NOMO-1 treated with dmso at 0.1 percent for 144 hours (cell line): ENCODE results near the gene FRMPD1.
"Not testable (repeated sequence)": the region's sequence is repeated elsewhere in the genome, so short reads cannot be mapped to it uniquely, and the experiment has no call there.

ENCODE experiments used
- DNase-seq: peaks from one replicate; lab custom pipeline; 2025; ENCODE audit not compliant: unreplicated experiment; lab: John Stamatoyannopoulos, UW

The FRMPD1 gene

GRCh38 chr9:37650873-37651768 lies at the start of gene FRMPD1:
TSS of gene FRMPD1 (plus strand) at chr9:37650954. CDS start at chr9:37692642, 41,688 bp downstream.
- DNase-seq = no peak

- DNase-seq = not testable (repeated sequence)
Measured at GRCh38 chr9:37602061-37602460, 48.7 kb upstream of the FRMPD1 start.

- no peak for DNase-seq
Measured at GRCh38 chr9:37602817-37603216, 47.9 kb upstream of the FRMPD1 start.

- no peak for DNase-seq
Measured at GRCh38 chr9:37604296-37604695, 46.5 kb upstream of the FRMPD1 start.

- no peak for DNase-seq
Measured at GRCh38 chr9:37608250-37608649, 42.5 kb upstream of the FRMPD1 start.

GRCh38 chr9:37609735-37610397 lies 40.9 kb upstream of the FRMPD1 start:
- DNase-seq = no peak

GRCh38 chr9:37611014-37611413 lies 39.7 kb upstream of the FRMPD1 start:
- no peak for DNase-seq

GRCh38 chr9:37611961-37612360 lies 38.8 kb upstream of the FRMPD1 start:
- DNase-seq = no peak

GRCh38 chr9:37617161-37617560 lies 33.6 kb upstream of the FRMPD1 start:
- DNase-seq = no peak

GRCh38 chr9:37617832-37618231 lies 32.9 kb upstream of the FRMPD1 start:
- DNase-seq = no peak

GRCh38 chr9:37618817-37619216 lies 31.9 kb upstream of the FRMPD1 start:
- DNase-seq = no peak

GRCh38 chr9:37619806-37620205 lies 30.9 kb upstream of the FRMPD1 start:
- no peak for DNase-seq

GRCh38 chr9:37620396-37620795 lies 30.4 kb upstream of the FRMPD1 start:
- no peak for DNase-seq

- no peak for DNase-seq
Measured at GRCh38 chr9:37621273-37622121, 29.3 kb upstream of the FRMPD1 start.

GRCh38 chr9:37622462-37622861 lies 28.3 kb upstream of the FRMPD1 start:
- no peak for DNase-seq

- no peak for DNase-seq
Measured at GRCh38 chr9:37623267-37623666, 27.5 kb upstream of the FRMPD1 start.

GRCh38 chr9:37624073-37624472 lies 26.7 kb upstream of the FRMPD1 start:
- DNase-seq = no peak

- no peak for DNase-seq
Measured at GRCh38 chr9:37625036-37625757, 25.6 kb upstream of the FRMPD1 start.

- no peak for DNase-seq
Measured at GRCh38 chr9:37625758-37626147, 25.0 kb upstream of the FRMPD1 start.

- DNase-seq = no peak
Measured at GRCh38 chr9:37626708-37627292, 24.0 kb upstream of the FRMPD1 start.
